ENCODE measurements around the gene NELFB. TPM values are rescaled to one million over a fixed set of nuclear protein-coding genes. Genes with fewer than 3 reads are reported as not detected.
A peak's percentile ranks its signal among the peaks of the same experiment; 100 is the strongest.

NELFB gene
- total RNA-seq, 4 donors from 2014 or later: 26.1 to 41.4 (median 35.2) TPM

- peaks cover 0 to 15% (median 0%) of the 10 kb centered on the region in 3 donors for H3K36me3 ChIP-seq
- intact Hi-C loops (cut with DNase I): loop anchor here (5.0 to 10.0 kb wide), 2 partner anchors 110 to 138 kb away; no protein-coding TSS in a partner anchor
- no peak for DNase-seq
- peaks cover 0 to 7% (median 5%) of the 10 kb centered on the region in 3 donors for H3K9me3 ChIP-seq
- TF ChIP-seq CTCF (IDR thresholded peaks at IDR 0.05): no peak
- TF ChIP-seq POLR2A (IDR thresholded peaks at IDR 0.05): no peak
- H3K4me3 ChIP-seq: peak overlapping the region in 3 of 4 donors; percentile 43 to 71 (median 56)
- peaks cover 0 to 94% (median 4%) of the 10 kb centered on the region in 4 donors for H3K27me3 ChIP-seq
- peak overlapping the region; percentile 56 to 85 (median 76) for H3K27ac ChIP-seq
- WGBS, 2 donors: 51 to 56% methylated on average over 11 to 17 of the region's 24 CpGs
- H3K4me1 ChIP-seq: peaks cover 33 to 82% (median 41%) of the 10 kb centered on the region in 3 donors
These were observed 41.8 kb downstream of the NELFB start for GRCh38 chr9:137296670-137297664.

DNA sequence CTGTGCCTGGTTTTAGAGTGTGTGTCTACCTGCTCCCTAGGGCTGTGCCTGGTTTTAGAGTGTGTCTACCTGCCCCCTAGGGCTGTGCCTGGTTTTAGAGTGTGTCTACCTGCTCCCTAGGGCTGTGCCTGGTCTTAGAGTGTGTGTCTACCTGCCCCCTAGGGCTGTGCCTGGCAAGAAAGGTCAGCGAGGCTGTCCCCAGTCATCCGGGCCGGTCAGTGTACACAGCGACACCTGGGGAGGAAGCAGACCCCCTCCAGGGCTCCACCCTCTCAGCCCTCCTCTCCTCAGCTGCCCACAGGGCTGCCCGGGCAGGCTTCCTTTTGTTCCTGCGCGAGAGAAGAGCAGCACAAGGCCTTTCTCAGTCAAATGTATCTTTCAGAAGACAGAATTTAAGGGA is 42.8 kb downstream of the NELFB start:
- WGBS, 2 donors: no CpG with 5 or more reads among the region's 7 CpGs
- DNase-seq: no peak
- Histone ChIP-seq H3K27ac (peak overlapping the region; percentile 31 to 85 (median 66)), H3K36me3 (peaks cover 0 to 15% (median 0%) of the 10 kb centered on the region in 3 donors), H3K4me1 (peaks cover 38 to 89% (median 47%) of the 10 kb centered on the region in 3 donors), H3K9me3 (peaks cover 0 to 7% (median 5%) of the 10 kb centered on the region in 3 donors), H3K27me3 (peaks cover 0 to 84% (median 3%) of the 10 kb centered on the region in 4 donors), H3K4me3 (peak overlapping the region in 2 of 4 donors; percentile 59 to 79)
- intact Hi-C loops (cut with DNase I): loop anchor here (5.0 to 10.0 kb wide), 2 partner anchors 109 to 137 kb away; no protein-coding TSS in a partner anchor
- TF ChIP-seq POLR2A (IDR thresholded peaks at IDR 0.05): no peak
- TF ChIP-seq CTCF (IDR thresholded peaks at IDR 0.05): no peak

DNA sequence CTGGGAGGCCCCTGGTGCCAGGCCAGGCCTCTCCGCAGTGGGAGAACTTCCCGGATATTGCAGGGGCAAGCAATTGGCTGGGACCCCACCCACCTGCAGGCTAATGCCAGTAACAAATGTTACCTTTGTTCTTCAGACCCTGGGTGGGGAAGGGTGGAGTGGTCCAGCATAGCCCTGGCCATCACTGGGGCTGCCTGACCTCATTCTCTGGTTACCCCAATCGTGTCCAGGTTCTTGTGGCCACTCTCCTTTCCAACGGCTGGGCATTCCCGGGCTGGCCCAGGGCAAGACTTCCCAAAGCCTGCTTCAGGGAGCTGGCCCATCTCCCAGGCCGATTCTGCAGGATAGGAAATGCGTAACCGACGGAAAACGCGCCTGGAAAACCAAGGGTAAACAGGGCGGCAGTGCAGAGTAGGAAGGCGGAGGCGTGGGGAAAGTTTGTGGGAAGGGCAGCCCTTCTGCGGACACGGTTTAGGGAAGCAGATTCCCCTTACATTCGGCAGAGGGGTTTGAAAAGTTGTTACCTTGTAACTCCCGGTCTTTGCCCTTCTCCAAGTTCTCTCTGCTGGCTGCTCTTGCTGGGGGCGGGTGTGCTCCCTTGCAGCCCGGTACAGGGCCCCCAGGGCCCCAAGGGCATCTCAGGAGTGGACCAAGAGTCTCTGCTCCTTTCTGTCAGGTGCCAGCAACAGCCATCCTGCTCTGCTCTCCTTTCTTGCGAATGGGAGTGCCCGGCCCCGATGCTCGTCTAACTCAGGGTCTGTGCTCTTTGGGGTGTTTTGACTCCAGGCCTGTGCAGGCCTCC is 43.5 kb downstream of the NELFB start:
- Histone ChIP-seq H3K4me3 (peak overlapping the region in 3 of 4 donors; percentile 53 to 79 (median 59)), H3K36me3 (peaks cover 0 to 15% (median 0%) of the 10 kb centered on the region in 3 donors), H3K4me1 (peaks cover 44 to 92% (median 54%) of the 10 kb centered on the region in 3 donors), H3K27me3 (peaks cover 0 to 78% (median 2%) of the 10 kb centered on the region in 4 donors), H3K9me3 (peaks cover 0 to 7% (median 5%) of the 10 kb centered on the region in 3 donors), H3K27ac (peak overlapping the region; percentile 31 to 85 (median 66))
- intact Hi-C loops (cut with DNase I): loop anchor here (5.0 to 10.0 kb wide), 2 partner anchors 109 to 136 kb away; no protein-coding TSS in a partner anchor
- no peak for DNase-seq
- 67 to 89% methylated on average over 12 to 17 of the region's 24 CpGs for WGBS, 2 donors
- TF ChIP-seq POLR2A (IDR thresholded peaks at IDR 0.05) (no peak), CTCF (IDR thresholded peaks at IDR 0.05) (no peak)

GRCh38 chr9:137299203-137299565 is 44.1 kb downstream of the NELFB start:
- peak overlapping the region; percentile 11 to 85 (median 82) for H3K27ac ChIP-seq
- H3K4me1 ChIP-seq: peaks cover 49 to 92% (median 57%) of the 10 kb centered on the region in 3 donors
- intact Hi-C loops (cut with DNase I): loop anchor here (5.0 to 10.0 kb wide), 2 partner anchors 108 to 136 kb away; no protein-coding TSS in a partner anchor
- peaks cover 0 to 7% (median 4%) of the 10 kb centered on the region in 3 donors for H3K9me3 ChIP-seq
- H3K4me3 ChIP-seq: peak overlapping the region in 3 of 4 donors; percentile 53 to 79 (median 59)
- no peak for DNase-seq
- H3K36me3 ChIP-seq: peaks cover 0 to 15% (median 0%) of the 10 kb centered on the region in 3 donors
- TF ChIP-seq CTCF (IDR thresholded peaks at IDR 0.05): no peak
- no peak for TF ChIP-seq POLR2A (IDR thresholded peaks at IDR 0.05)
- WGBS, 2 donors: no CpG with 5 or more reads among the region's 10 CpGs
- peaks cover 0 to 74% (median 2%) of the 10 kb centered on the region in 4 donors for H3K27me3 ChIP-seq
